Large intestine (tissue), 3 donors: ENCODE data around the gene MTRR. TPM values are rescaled to one million over a fixed set of nuclear protein-coding genes. Genes with fewer than 3 reads are reported as not detected.

Experiments used
- DNase-seq, 2 donors: peaks; one replicate each; pipeline versions ENCODE4 v3.0.0 to v3.0.0-alpha.2; 2013
- H3K27ac ChIP-seq: one replicate; pipeline ENCODE4 v1.5.1; 2013; ENCODE audit warnings: low read length
- H3K27me3 ChIP-seq: 2 replicates; pipeline ENCODE4 v1.6.1; 2013; ENCODE audit warnings: low read length; ENCODE audit not compliant: control insufficient read depth, insufficient read depth
- H3K36me3 ChIP-seq: 2 replicates; pipeline ENCODE4 v1.6.1; 2013; ENCODE audit warnings: low read length; ENCODE audit not compliant: control insufficient read depth, insufficient read depth
- H3K4me1 ChIP-seq: one replicate; pipeline ENCODE4 v1.6.1; 2013; ENCODE audit warnings: low read length; ENCODE audit not compliant: control insufficient read depth, insufficient read depth
- H3K4me3 ChIP-seq: one replicate; pipeline ENCODE4 v1.5.1; 2013; ENCODE audit warnings: low read length
- H3K9me3 ChIP-seq: one replicate; pipeline ENCODE4 v1.6.1; 2013; ENCODE audit warnings: mild to moderate bottlenecking, low read depth, low read length, moderate library complexity; ENCODE audit not compliant: control insufficient read depth
- WGBS: methylation state at CpG from one replicate; pipeline ENCODE4 v1.1.5; 2013; ENCODE audit warnings: low lambda C conversion rate; ENCODE audit not compliant: insufficient coverage; 5-methylcytosine and 5-hydroxymethylcytosine counted together
- polyA plus RNA-seq: library from polyadenylated mRNA; unstranded; fragments of 120-200 nt; gene quantifications from one replicate; pipeline ENCODE4 v1.2.1, GENCODE V29; 2013

The MTRR gene
- polyA plus RNA-seq, 1 donor: 48.1 TPM

DNA sequence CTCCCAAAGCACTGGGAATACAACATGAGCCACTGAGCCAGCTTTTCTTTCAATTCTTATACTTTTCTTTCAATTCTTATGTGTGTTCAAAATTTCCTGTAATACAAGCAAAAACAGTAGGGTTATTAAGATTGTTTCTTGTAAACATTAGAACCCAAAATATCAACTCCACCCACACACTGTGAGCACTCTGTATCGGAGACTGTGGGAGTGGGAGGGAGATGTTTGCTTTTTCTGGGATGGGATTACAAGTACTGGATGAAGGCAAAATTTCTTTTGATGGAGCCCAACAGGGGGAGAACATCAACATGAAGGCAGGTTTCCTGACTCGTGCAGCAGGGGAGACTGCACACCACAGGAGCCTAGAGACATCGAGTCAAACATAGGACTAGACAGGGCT, 13.3 kb upstream of the MTRR start:
- Histone ChIP-seq H3K27ac (no peak overlapping the region), H3K9me3 (peaks cover 3% of the 10 kb centered on the region), H3K4me1 (no peaks in the 10 kb centered on the region), H3K27me3 (peaks cover 3% of the 10 kb centered on the region), H3K36me3 (peaks cover 17% of the 10 kb centered on the region), H3K4me3 (no peak overlapping the region)
- DNase-seq: no peak
- WGBS: no CpG with 5 or more reads among the region's 3 CpGs

DNA sequence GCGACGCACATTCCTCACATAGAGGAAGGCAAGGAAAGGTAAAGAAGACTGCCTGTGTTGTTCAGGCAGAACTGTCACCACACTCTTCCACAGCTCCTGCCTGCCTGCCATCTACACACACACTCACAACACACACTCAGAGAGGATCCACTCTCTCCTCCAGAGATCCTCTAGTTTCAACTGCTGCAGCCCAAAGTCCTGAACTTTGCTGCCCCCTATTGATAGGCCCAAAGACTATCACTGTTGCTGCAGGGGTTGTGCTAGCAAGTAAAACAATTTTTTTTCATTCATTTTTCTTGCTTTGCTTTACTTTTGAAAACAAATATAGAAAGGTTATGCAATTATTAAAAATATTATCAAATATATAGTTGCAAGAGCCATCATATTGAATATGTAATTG, 12.1 kb upstream of the MTRR start:
- DNase-seq: no peak
- Histone ChIP-seq H3K27ac (no peak overlapping the region), H3K4me1 (no peaks in the 10 kb centered on the region), H3K36me3 (peaks cover 27% of the 10 kb centered on the region), H3K27me3 (peaks cover under 1% of the 10 kb centered on the region), H3K9me3 (no peaks in the 10 kb centered on the region), H3K4me3 (no peak overlapping the region)
- no CpG with 5 or more reads among the region's 2 CpGs for WGBS

GRCh38 chr5:7857361-7857760, 11.6 kb upstream of the MTRR start:
- Histone ChIP-seq H3K9me3 (no peaks in the 10 kb centered on the region), H3K36me3 (peaks cover 32% of the 10 kb centered on the region), H3K27me3 (no peaks in the 10 kb centered on the region), H3K4me1 (no peaks in the 10 kb centered on the region), H3K27ac (no peak overlapping the region), H3K4me3 (no peak overlapping the region)
- 100% methylated on average over 1 of the region's 5 CpGs for WGBS
- DNase-seq: no peak

DNA sequence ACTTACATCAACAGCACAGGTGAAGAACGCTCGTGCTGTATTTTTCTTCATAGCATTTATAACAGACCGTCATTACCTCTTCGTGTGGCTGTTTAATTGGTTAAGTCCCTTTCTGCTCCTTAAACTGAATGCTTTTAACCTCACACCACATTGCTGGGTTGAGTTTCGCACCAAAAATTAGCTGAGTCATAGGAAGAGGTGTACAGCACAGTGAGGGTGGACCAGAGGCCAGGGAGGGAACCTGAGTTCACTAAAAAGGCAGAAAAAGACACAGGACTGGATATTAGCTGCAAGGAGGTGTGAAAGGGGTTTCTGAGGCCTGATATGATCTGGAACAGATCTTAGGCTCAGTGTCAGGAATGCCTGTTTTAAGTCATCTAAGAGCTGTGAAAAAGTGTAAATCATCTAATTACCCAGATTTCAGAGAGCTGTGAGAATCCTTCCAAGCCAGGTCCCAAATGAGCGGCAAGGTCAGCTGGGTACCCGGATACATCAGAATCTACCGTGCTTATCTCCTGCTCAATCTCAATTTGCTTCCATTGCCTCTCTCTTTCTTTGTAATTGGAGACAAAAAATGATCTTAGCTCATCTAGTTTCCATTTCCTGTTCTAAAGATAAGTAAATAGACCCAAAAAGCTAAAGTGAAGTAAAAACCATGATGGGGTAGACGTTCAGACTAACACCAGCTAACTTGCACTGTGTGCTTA, 10.9 kb upstream of the MTRR start:
- DNase-seq: no peak
- no peak overlapping the region for H3K27ac ChIP-seq
- H3K4me1 ChIP-seq: no peaks in the 10 kb centered on the region
- no peak overlapping the region for H3K4me3 ChIP-seq
- H3K9me3 ChIP-seq: no peaks in the 10 kb centered on the region
- 83% methylated on average over 3 of the region's 9 CpGs for WGBS
- no peaks in the 10 kb centered on the region for H3K27me3 ChIP-seq
- peaks cover 38% of the 10 kb centered on the region for H3K36me3 ChIP-seq

- WGBS: 83% methylated on average over 2 of the region's 2 CpGs
- no peak for DNase-seq
- no peaks in the 10 kb centered on the region for H3K27me3 ChIP-seq
- peaks cover 12% of the 10 kb centered on the region for H3K4me1 ChIP-seq
- peaks cover 28% of the 10 kb centered on the region for H3K36me3 ChIP-seq
- H3K9me3 ChIP-seq: no peaks in the 10 kb centered on the region
- H3K4me3 ChIP-seq: no peak overlapping the region
- no peak overlapping the region for H3K27ac ChIP-seq
Observed at GRCh38 chr5:7866196-7866595, 2.8 kb upstream of the MTRR start.

- WGBS: 80% methylated on average over 1 of the region's 3 CpGs
- DNase-seq: no peak
- H3K4me3 ChIP-seq: no peak overlapping the region
- peaks cover 12% of the 10 kb centered on the region for H3K4me1 ChIP-seq
- peak overlapping the region; percentile 26 for H3K27ac ChIP-seq
- H3K9me3 ChIP-seq: no peaks in the 10 kb centered on the region
- peaks cover 19% of the 10 kb centered on the region for H3K36me3 ChIP-seq
- no peaks in the 10 kb centered on the region for H3K27me3 ChIP-seq
Observed at GRCh38 chr5:7867260-7867659, 1.7 kb upstream of the MTRR start.

GRCh38 chr5:7868427-7868772, 548 bp upstream of the MTRR start:
- Histone ChIP-seq H3K9me3 (no peaks in the 10 kb centered on the region), H3K4me1 (peaks cover 12% of the 10 kb centered on the region), H3K27ac (peak overlapping the region; percentile 72), H3K4me3 (peak overlapping the region; percentile 93), H3K36me3 (peaks cover 19% of the 10 kb centered on the region), H3K27me3 (no peaks in the 10 kb centered on the region)
- no peak for DNase-seq
- 0% methylated on average over 2 of the region's 8 CpGs for WGBS

DNA sequence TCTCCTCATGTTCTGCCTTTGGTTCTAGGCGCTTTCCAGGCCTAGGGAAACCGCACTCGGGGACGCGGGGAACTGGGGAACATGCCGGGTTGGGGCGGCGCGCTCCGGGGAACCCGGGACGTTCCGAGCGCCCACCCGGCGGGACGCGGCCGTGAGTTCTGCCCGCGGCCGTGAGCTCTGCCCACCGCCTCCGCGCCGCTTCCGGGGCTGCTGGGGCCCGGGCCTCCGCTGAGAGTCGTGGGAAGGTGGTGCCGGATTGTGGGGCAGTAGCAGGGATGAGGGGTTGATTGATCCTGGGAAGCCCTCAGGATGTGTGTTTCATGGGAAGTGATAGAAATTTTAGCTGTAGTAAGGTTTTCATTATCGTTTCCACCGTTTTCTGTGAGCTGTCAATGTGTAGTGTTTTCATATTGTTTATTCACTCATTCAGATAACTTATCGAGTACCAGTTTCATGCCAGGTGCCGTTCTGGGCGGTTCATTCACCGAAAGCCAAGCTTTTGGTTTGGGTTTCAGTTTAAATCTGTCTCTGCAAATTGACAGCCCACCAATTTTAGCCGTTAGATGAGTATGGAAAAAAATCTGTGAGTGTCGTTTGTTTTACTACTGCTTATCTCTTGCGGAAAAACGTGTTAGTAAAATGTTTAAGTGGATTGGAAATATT, 657 bp downstream of the MTRR start:
- peak overlapping the region; percentile 93 for H3K4me3 ChIP-seq
- WGBS: 0% methylated on average over 3 of the region's 41 CpGs
- H3K9me3 ChIP-seq: no peaks in the 10 kb centered on the region
- peaks cover 21% of the 10 kb centered on the region for H3K36me3 ChIP-seq
- peak in 1 of 2 donors; percentile 41 for DNase-seq
- H3K27ac ChIP-seq: peak overlapping the region; percentile 72
- H3K27me3 ChIP-seq: no peaks in the 10 kb centered on the region
- H3K4me1 ChIP-seq: peaks cover 12% of the 10 kb centered on the region

- Histone ChIP-seq H3K27ac (peak overlapping the region; percentile 51), H3K9me3 (no peaks in the 10 kb centered on the region), H3K27me3 (no peaks in the 10 kb centered on the region), H3K4me3 (no peak overlapping the region), H3K4me1 (peaks cover 9% of the 10 kb centered on the region), H3K36me3 (peaks cover 32% of the 10 kb centered on the region)
- WGBS: no CpG with 5 or more reads among the region's 2 CpGs
- peak; percentile 38 to 60 for DNase-seq
Observed at GRCh38 chr5:7871653-7872052, 2.7 kb downstream of the MTRR start.

- DNase-seq: no peak
- Histone ChIP-seq H3K27me3 (no peaks in the 10 kb centered on the region), H3K4me1 (peaks cover under 1% of the 10 kb centered on the region)
Observed at GRCh38 chr5:7872517-7873130, 3.7 kb downstream of the MTRR start.

More at GRCh38 chr5:7872517-7873130, 3.7 kb downstream of the MTRR start:
- Histone ChIP-seq H3K9me3 (no peaks in the 10 kb centered on the region), H3K4me3 (no peak overlapping the region), H3K36me3 (peaks cover 36% of the 10 kb centered on the region), H3K27ac (peak overlapping the region; percentile 51)
- WGBS: 93% methylated on average over 2 of the region's 4 CpGs
